EL (cell line): ENCODE results near the gene DUSP10.

Experiments used
- DNase-seq: peaks from one replicate; pipeline ENCODE4 v3.0.0-alpha.2; 2016

The DUSP10 gene

DNA sequence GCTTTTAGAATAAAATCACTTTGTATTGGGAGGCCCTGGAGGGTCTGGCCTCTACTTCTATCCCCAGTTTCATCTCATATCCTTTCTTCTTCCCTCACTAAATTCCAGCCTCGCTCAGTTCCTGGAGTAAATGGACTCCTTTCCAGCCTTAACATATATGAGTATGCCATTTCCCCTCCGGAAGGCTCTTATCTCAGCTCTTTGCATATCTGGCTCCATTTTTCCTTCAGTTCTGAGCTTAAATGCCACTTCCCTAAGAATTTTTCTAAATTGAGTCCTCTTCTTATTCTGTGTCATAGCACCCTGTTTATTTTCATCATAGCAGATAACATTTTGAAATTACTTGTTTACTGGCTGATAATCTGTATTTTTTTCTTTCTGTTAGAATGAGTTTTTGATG, 20.2 kb upstream of the DUSP10 start:
- no peak for DNase-seq

- no peak for DNase-seq
Measured at GRCh38 chr1:221761354-221762002, 19.6 kb upstream of the DUSP10 start.

DNA sequence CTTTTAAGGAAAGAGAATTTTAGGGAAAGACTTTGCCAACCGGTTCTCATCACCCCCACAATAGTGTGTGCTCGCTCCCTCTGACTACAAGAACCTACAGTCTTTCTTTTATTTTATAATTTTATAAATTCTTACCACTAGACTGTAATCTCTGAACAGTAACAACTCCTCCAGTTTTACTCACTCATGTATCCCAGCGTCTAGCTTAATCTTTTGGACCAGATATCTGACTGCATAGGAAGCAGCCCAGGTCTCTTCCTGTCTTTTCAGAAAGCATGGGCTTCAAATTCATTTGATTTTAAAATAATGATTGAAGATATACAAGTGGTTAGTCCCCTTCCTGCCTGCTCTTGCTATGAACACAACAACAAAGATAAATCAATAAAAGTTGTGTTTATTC, 19.0 kb upstream of the DUSP10 start:
- DNase-seq = no peak

DNA sequence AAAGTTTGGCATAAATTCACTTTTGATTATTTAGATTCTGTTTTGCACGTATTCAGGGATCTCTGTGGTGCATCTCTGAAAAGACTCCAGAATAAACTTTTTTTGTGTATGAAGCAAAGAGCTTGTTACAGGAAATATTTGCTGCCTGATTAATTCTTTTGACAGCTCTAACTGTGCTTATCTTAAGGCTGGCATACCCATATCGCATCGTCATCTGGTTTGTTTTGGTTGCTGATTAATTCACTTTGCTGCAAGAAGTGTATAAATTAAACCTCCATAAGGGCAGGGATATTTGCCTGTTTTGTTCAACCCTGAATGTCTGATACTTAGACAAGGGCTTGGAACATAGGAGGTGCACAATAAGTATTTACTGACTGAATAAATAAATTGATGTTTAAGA, 17.5 kb upstream of the DUSP10 start:
- DNase-seq = peak; percentile 67

DNA sequence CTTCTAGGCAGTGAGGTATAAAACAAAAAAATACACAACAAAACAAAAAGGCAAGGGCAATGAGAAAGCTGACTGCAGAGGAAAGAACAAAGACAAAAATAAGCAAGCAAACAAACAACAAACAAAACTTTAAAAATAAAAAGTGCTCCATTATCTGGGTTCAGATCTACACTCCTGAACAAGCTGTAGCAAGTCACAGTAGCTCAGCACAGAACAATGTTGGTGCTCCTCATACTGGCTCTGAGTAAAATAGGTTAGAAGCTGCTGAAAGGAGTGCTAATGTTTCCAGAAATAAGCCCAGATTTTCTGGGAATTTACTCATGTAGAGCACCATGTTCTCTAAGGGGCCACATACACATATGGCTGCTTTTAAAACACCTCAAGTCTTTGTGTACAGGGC, 16.6 kb upstream of the DUSP10 start:
- DNase-seq = no peak

DNA sequence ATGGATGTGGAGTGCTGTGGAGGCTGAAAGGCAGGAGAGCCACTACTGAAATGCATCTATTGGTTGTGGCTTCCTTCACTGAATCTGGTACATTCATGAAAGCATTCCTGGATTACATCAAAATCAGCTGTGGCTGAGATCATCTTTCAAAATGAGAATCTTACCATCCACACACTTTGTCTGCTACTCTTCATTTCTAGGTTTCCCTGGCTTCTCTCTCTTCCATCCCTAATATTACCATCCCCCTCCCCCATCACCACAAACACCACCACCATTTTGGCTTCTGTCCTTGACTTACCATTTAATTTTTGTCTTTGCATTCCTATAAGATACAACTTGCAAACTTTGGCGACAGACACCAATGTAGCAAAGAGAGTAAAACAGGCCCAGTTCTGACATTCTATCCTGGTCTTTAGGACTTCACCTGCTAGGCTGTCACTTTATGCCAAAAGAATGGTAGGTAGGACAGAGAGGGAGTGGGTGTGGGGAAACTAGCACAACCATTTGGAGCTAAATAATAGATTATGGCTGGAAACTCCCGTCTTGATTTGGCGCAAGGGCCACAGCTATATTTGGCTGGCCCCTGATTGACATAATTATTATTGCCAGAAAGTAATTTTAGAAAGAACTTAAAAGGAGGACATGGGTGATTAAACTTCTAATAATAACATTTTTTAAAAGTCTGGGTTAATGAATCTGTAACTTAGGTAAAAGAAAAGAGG, 15.1 kb upstream of the DUSP10 start:
- DNase-seq = no peak

- no peak for DNase-seq
Measured at GRCh38 chr1:221753828-221754188, 11.9 kb upstream of the DUSP10 start.

- no peak for DNase-seq
Measured at GRCh38 chr1:221751226-221751887, 9.5 kb upstream of the DUSP10 start.

DNA sequence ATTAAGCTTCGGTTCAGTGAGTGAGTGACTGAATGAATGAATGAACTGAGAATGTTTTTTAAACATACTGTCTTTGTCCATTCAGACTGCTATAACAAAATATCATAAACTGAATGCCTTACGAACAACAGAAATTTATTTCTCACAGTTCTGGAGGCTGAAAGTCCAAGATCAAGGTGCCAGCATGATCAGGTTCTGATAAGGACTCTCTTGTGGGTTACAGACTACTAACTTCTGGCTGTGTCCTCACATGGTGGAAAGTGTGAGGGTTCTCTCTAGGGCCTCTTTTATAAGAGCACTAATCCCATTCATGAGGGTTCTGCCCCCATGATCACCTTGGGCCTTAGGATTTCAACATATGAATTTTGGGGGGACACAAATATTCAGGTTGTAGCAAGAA, 7.1 kb upstream of the DUSP10 start:
- DNase-seq = no peak

DNA sequence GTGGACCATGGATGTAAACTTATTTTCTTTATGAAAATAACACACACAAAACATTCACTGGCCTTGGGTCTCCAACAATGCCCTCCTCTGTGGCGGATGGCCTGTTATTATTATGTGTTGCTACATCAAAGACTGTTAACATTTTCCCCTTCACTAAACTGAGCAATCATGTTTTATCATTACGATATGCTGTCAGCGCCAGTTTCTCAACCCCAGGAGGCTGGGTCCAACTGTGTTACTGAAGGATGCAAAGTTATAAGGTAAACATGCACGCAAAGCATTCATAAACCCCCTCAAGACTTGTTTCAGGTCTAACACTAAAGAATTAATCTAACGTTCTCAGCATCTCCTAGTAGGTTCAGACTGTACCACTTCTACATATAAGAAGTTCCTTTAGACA, 6.0 kb upstream of the DUSP10 start:
- DNase-seq = no peak

DNA sequence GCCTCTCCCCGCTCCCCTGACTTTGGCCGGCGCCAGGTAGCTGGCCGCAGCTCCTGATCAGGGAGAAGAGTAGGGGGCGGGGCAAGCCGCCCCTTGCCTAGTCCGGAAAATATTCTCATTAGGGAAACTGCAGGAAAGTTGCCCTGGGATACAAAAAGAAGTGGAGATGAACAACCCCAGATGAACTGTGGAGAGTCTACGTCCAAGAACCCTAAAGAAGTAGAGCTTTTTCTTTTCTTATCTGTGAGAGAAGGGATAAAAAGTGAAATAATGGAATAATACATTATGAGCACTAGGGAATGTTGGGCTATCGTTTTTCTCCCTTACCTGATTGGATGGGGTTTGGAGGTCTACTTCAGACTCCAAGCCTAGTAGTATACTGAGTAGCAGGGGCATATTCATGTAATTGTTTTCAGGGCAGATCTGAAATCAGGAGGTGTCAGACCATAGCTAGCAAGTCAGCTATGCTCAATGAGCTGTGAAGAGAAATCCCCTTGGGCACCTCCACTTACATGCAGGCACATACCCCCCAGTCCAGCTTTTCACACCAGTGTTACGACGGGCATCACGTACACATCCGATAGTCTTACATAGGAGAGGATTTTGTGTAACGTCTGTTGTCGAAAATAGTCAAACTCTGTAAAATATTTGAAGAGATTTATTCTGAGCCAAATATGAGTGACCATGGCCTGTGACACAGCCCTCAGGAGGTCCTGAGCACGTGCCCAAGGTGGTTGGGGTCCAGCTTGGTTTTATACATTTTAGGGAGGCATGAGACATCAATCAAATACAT, 1.7 kb upstream of the DUSP10 start:
- DNase-seq = no peak

- peak; percentile 81 for DNase-seq
Measured at GRCh38 chr1:221742555-221743415, 896 bp upstream of the DUSP10 start.

GRCh38 chr1:221740993-221741702, 741 bp downstream of the DUSP10 start:
- peak; percentile 51 for DNase-seq

DNA sequence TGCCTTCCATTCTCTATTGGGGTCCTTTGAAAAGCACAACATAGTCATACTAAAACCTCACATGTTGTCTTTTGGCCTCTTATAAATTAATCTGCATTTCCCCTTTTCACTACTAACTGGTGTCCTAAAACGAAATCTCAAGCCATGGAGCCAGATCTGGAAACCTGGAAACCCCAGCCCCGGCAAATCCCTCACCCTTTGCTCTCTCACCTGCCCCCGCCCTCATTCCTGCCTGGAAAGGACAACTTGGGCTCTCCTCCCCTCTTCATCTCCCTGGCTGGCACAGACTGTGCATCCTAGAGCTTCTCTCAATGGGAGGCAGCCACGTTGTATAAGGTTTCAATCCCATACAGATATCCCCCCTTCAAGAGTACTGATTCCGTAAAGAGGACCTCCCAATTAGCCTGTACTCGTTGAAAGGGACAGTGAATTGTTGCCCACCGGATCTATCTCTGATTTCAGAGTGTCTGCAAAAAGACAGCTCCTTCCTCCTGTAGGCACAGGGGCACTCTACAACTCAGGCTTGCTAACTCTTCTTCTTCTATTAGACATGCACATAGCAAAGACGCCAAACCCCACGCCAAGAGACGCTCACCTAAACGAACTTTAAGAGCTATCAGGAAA, 1.4 kb downstream of the DUSP10 start:
- peak; percentile 28 for DNase-seq

- no peak for DNase-seq
Measured at GRCh38 chr1:221739677-221740025, 2.2 kb downstream of the DUSP10 start.

DNA sequence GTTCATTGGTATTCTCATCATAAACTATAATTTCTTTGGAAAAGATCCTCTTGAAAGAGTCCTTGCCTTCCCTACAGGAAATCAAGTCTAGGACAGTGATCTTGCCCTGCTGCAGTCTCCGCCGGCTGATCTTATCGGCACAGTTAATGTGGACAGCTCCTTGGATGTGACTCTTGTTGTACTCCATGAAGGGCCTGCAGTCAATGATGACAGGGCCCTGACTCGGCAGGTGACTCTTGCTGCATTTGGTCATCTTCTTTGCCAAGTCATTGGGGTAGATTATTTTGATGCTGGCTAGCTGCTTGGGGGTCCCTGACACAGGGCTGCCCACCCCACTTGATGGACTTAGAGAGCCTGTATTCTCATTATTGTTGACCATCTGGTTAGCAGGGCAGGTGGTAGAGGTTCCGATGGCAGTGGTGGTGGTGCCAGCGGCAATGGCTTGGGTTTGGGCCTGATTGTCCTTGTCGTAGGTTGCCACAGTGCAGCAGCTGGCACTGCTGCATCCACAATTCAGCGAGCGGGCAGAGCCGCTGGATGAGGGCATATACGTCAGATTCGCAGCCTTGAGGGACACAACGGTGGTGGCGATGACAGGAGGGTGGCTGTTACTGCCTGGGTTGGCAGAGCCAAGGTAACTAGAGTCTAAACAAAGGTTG, 2.7 kb downstream of the DUSP10 start:
- DNase-seq = no peak

- no peak for DNase-seq
Measured at GRCh38 chr1:221736714-221737113, 5.2 kb downstream of the DUSP10 start.

GRCh38 chr1:221735999-221736398, 5.9 kb downstream of the DUSP10 start:
- DNase-seq = no peak

DNA sequence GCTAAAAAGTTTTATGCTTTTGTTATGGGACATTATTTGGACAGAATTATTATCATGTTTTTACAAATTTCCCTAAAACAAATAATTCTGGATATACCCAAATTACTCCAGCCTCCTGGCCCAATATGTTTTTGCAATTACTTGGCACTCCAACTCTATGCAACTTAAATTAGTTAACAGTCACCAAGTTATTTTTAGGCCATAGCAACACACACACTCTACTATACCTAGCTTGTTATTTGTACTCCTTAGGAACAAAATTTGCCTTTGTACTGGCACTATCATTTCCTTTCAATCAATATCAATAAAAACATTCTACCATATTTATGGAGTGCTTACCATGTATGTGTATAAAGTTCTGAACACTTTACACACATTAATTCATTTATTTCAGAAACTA, 7.7 kb downstream of the DUSP10 start:
- no peak for DNase-seq

GRCh38 chr1:221732052-221732451, 9.8 kb downstream of the DUSP10 start:
- no peak for DNase-seq

- no peak for DNase-seq
Measured at GRCh38 chr1:221729771-221730330, 12.0 kb downstream of the DUSP10 start.
